Gastroesophageal sphincter (tissue), 3 donors: ENCODE data around the gene RANBP3L.

Source experiments
- CTCF ChIP-seq, 4 experiments: fragments of 200-600 bp in 2 of 4; fragments of 450-650 bp in 2 of 4; sonication (generic) in 1 of 4; IDR thresholded peaks; one replicate each; pipeline ENCODE4 v1.5.1; 2017 to 2019; ENCODE audit warnings: antibody characterized with exemption in 4 of 4, mild to moderate bottlenecking in 2 of 4, moderate library complexity in 2 of 4
- EP300 ChIP-seq: sonication (generic); formaldehyde crosslinking; IDR thresholded peaks from one replicate; pipeline ENCODE4 v1.6.1; 2017; ENCODE audit warnings: antibody characterized with exemption, mild to moderate bottlenecking
- POLR2A ChIP-seq, 2 donors: fragments of 450-650 bp; IDR thresholded peaks; one replicate each; pipeline ENCODE4 v1.6.1; 2017; ENCODE audit warnings: antibody characterized with exemption in 2 of 2, mild to moderate bottlenecking in 2 of 2, moderate library complexity in 1 of 2
- POLR2AphosphoS5 ChIP-seq: sonication (generic); formaldehyde crosslinking; IDR thresholded peaks from one replicate; pipeline ENCODE4 v1.6.1; 2017; ENCODE audit warnings: antibody characterized with exemption

GRCh38 chr5:36300191-36300926 lies 1.3 kb downstream of the RANBP3L start:
- TF ChIP-seq POLR2A (IDR thresholded peaks at IDR 0.05) (no peak), CTCF (IDR thresholded peaks at IDR 0.05) (no peak), EP300 (no peak), POLR2AphosphoS5 (no peak)
